ENCODE measurements around the gene ARHGAP33. TPM values are rescaled to one million over a fixed set of nuclear protein-coding genes. Genes with fewer than 3 reads are reported as not detected.
"Not testable (repeated sequence)": the region's sequence is repeated elsewhere in the genome, so short reads cannot be mapped to it uniquely, and the experiment has no call there.

ARHGAP33 gene
- total and polyA plus RNA-seq, 2 donors (not counting 3 experiments of a cell fraction or from before 2014, with no cell fraction given): 11.0 to 18.4 TPM

DNA sequence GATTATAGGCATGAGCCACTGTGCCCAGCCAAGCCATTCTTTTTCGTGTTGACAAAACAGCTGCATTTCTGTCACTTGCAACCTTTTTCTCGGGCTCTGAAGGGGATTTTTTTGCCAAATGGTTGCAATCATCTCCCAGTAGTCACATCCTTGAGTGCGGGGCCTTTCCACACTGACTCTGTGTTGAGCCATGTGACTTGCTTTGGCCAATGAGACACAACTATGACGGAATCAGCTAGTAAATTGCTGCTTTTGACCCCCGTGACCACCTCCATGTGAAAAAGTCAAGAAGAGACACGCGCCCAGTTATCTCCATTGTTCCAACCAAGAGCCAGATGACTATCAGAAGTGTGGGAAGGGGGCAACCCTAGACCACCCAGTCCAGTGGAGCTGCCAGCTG, 58.6 kb downstream of the ARHGAP33 start:
- Histone ChIP-seq H3K36me3 (ENCODE audit: control insufficient read depth in 2 of 2, extremely low read depth in 1 of 2, insufficient read depth in 2 of 2, low read length in 2 of 2) (no peaks in the 10 kb centered on the region), H3K27me3 (ENCODE audit: control insufficient read depth in 2 of 2, insufficient read depth in 2 of 2, low read length in 2 of 2) (no peaks in the 10 kb centered on the region), H3K4me1 (ENCODE audit: control insufficient read depth, extremely low read depth, insufficient read depth, low read length) (no peaks in the 10 kb centered on the region), H3K9me1 (replicated peaks; ENCODE audit: control insufficient read depth, extremely low read depth, insufficient read depth, low read length) (no peaks in the 10 kb centered on the region), H2AFZ (ENCODE audit: low read depth, low read length) (no peak overlapping the region), H3K79me2 (ENCODE audit: control insufficient read depth, insufficient read depth, low read length) (no peaks in the 10 kb centered on the region), H3K9ac (replicated peaks; ENCODE audit: extremely low read depth, insufficient read depth, low read length) (no peak overlapping the region), H3K4me3 (replicated peaks in 1 of 3; ENCODE audit: insufficient read depth in 1 of 3, low read depth in 1 of 3, low read length in 3 of 3) (no peak overlapping the region), H4K20me1 (replicated peaks; ENCODE audit: control insufficient read depth, extremely low read depth, insufficient read depth, low read length) (no peaks in the 10 kb centered on the region), H3K27ac (ENCODE audit: insufficient read depth, low read depth, low read length) (no peak overlapping the region), H3K4me2 (ENCODE audit: insufficient read depth, low read length) (no peak overlapping the region), H3K9me3 (replicated peaks; ENCODE audit: control insufficient read depth, insufficient read depth, low read length) (no peaks in the 10 kb centered on the region)
- CTCF ChIA-PET: no interaction called here
- no peak for FAIRE-seq
- TF ChIP-seq JUN (IDR thresholded peaks at IDR 0.05; ENCODE audit: borderline replicate concordance, insufficient read depth, insufficient read length, low read depth) (no peak), POLR2AphosphoS5 (IDR thresholded peaks at IDR 0.05; ENCODE audit: insufficient read depth, low read depth, low read length) (no peak), EZH2 (IDR thresholded peaks at IDR 0.05; ENCODE audit: borderline replicate concordance, low read depth, low read length, severe bottlenecking) (no peak), MYC (IDR thresholded peaks at IDR 0.05; ENCODE audit: low read depth, low read length) (no peak), FOS (IDR thresholded peaks at IDR 0.05; ENCODE audit: borderline replicate concordance, insufficient read depth, low read length) (no peak), GATA2 (IDR thresholded peaks at IDR 0.05; ENCODE audit: insufficient read depth, insufficient read length, low read depth, low read length) (no peak), POLR2A (IDR thresholded peaks at IDR 0.05; ENCODE audit: low read depth, low read length) (no peak)
- TF ChIP-seq, protein P1, sequence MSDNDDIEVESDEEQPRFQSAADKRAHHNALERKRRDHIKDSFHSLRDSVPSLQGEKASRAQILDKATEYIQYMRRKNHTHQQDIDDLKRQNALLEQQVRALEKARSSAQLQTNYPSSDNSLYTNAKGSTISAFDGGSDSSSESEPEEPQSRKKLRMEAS (IDR thresholded peaks at IDR 0.05; ENCODE audit: insufficient read depth, insufficient read length): no peak
- TF ChIP-seq, protein P2, sequence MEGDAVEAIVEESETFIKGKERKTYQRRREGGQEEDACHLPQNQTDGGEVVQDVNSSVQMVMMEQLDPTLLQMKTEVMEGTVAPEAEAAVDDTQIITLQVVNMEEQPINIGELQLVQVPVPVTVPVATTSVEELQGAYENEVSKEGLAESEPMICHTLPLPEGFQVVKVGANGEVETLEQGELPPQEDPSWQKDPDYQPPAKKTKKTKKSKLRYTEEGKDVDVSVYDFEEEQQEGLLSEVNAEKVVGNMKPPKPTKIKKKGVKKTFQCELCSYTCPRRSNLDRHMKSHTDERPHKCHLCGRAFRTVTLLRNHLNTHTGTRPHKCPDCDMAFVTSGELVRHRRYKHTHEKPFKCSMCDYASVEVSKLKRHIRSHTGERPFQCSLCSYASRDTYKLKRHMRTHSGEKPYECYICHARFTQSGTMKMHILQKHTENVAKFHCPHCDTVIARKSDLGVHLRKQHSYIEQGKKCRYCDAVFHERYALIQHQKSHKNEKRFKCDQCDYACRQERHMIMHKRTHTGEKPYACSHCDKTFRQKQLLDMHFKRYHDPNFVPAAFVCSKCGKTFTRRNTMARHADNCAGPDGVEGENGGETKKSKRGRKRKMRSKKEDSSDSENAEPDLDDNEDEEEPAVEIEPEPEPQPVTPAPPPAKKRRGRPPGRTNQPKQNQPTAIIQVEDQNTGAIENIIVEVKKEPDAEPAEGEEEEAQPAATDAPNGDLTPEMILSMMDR (IDR thresholded peaks at IDR 0.05; ENCODE audit: extremely low read depth in 1 of 2, insufficient read depth in 1 of 2, low read depth in 1 of 2, low read length in 2 of 2): no peak
- intact Hi-C loops (cut with micrococcal nuclease) (no loop called here), dilution Hi-C loops (cut with MboI; ENCODE audit: extremely low pct_ligation_motif_present, low sequenced_read_pairs) (no loop called here)
- POLR2A ChIA-PET: no interaction called here
- no peak for DNase-seq (ENCODE audit: low read depth, low spot score)
- no TSS peak for BruUV-seq (replicated peaks)

DNA sequence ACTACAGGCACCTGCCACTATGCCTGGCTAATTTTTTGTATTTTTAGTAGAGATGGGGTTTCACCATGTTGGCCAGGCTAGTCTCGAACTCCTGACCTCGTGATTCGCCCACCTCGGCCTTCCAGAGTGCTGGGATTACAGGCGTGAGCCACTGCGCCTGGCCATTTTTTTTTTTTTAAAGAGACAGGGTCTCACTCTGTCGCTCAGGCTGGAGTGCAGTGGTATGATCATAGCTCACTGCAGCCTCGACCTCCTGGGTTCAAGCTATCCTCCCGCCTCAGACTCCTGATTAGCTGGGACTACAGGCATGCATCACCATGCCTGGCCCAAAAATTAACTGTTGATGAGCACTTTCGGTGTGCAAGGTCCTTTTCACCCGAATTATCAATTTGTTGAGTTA, 60.7 kb downstream of the ARHGAP33 start:
- H4K20me1 ChIP-seq (replicated peaks; ENCODE audit: control insufficient read depth, extremely low read depth, insufficient read depth, low read length); intact Hi-C loops (cut with micrococcal nuclease); FAIRE-seq; CTCF ChIA-PET; POLR2A ChIA-PET; H3K9ac ChIP-seq (replicated peaks; ENCODE audit: extremely low read depth, insufficient read depth, low read length); H3K4me1 ChIP-seq (ENCODE audit: control insufficient read depth, extremely low read depth, insufficient read depth, low read length); H3K9me1 ChIP-seq (replicated peaks; ENCODE audit: control insufficient read depth, extremely low read depth, insufficient read depth, low read length); H3K79me2 ChIP-seq (ENCODE audit: control insufficient read depth, insufficient read depth, low read length); H3K4me2 ChIP-seq (ENCODE audit: insufficient read depth, low read length); DNase-seq (ENCODE audit: low read depth, low spot score); H3K27me3 ChIP-seq (ENCODE audit: control insufficient read depth in 2 of 2, insufficient read depth in 2 of 2, low read length in 2 of 2); BruUV-seq (replicated peaks); H2AFZ ChIP-seq (ENCODE audit: low read depth, low read length); H3K36me3 ChIP-seq (ENCODE audit: control insufficient read depth in 2 of 2, extremely low read depth in 1 of 2, insufficient read depth in 2 of 2, low read length in 2 of 2); H3K4me3 ChIP-seq (replicated peaks in 1 of 3; ENCODE audit: insufficient read depth in 1 of 3, low read depth in 1 of 3, low read length in 3 of 3); H3K9me3 ChIP-seq (replicated peaks; ENCODE audit: control insufficient read depth, insufficient read depth, low read length); H3K27ac ChIP-seq (ENCODE audit: insufficient read depth, low read depth, low read length); dilution Hi-C loops (cut with MboI; ENCODE audit: extremely low pct_ligation_motif_present, low sequenced_read_pairs): not testable (repeated sequence)

All from endothelial cell of umbilical vein (primary cell).